GM21825 (cell line): ENCODE results near the gene RIPOR3.
"Not testable (repeated sequence)": the region's sequence is repeated elsewhere in the genome, so short reads cannot be mapped to it uniquely, and the experiment has no call there.

Experiments
- ATAC-seq: cut with Tn5 transposase; IDR thresholded peaks from one replicate; pipeline ENCODE4 v1.9.1; 2021; ENCODE audit warnings: mild to moderate bottlenecking, moderate library complexity; ENCODE audit not compliant: unreplicated experiment

RIPOR3 gene

GRCh38 chr20:50664254-50664653, 27.1 kb downstream of the RIPOR3 start:
- ATAC-seq, result no peak

GRCh38 chr20:50663095-50663821, 28.1 kb downstream of the RIPOR3 start:
- no peak for ATAC-seq

- no peak for ATAC-seq
Measured at GRCh38 chr20:50659975-50660670, 31.2 kb downstream of the RIPOR3 start.

GRCh38 chr20:50658804-50659380, 32.5 kb downstream of the RIPOR3 start:
- no peak for ATAC-seq

GRCh38 chr20:50655311-50655880, 35.9 kb downstream of the RIPOR3 start:
- no peak for ATAC-seq

- ATAC-seq, result no peak
Measured at GRCh38 chr20:50654904-50655303, 36.4 kb downstream of the RIPOR3 start.

- no peak for ATAC-seq
Measured at GRCh38 chr20:50652702-50653294, 38.5 kb downstream of the RIPOR3 start.

GRCh38 chr20:50651676-50652075, 39.7 kb downstream of the RIPOR3 start:
- ATAC-seq, result no peak

GRCh38 chr20:50649590-50649989, 41.8 kb downstream of the RIPOR3 start:
- ATAC-seq, result no peak

- no peak for ATAC-seq
Measured at GRCh38 chr20:50648651-50649050, 42.7 kb downstream of the RIPOR3 start.

- ATAC-seq, result no peak
Measured at GRCh38 chr20:50646483-50646996, 44.8 kb downstream of the RIPOR3 start.

GRCh38 chr20:50645253-50646068, 45.9 kb downstream of the RIPOR3 start:
- no peak for ATAC-seq

GRCh38 chr20:50642288-50642803, 49.0 kb downstream of the RIPOR3 start:
- no peak for ATAC-seq

- ATAC-seq, result not testable (repeated sequence)
Measured at GRCh38 chr20:50641625-50642287, 49.6 kb downstream of the RIPOR3 start.

GRCh38 chr20:50639971-50640711, 51.2 kb downstream of the RIPOR3 start:
- not testable (repeated sequence) for ATAC-seq

- ATAC-seq, result not testable (repeated sequence)
Measured at GRCh38 chr20:50638015-50638847, 53.1 kb downstream of the RIPOR3 start.

GRCh38 chr20:50636601-50637540, 54.5 kb downstream of the RIPOR3 start:
- no peak for ATAC-seq
